ENCODE results near the gene TXNDC11.

DNA sequence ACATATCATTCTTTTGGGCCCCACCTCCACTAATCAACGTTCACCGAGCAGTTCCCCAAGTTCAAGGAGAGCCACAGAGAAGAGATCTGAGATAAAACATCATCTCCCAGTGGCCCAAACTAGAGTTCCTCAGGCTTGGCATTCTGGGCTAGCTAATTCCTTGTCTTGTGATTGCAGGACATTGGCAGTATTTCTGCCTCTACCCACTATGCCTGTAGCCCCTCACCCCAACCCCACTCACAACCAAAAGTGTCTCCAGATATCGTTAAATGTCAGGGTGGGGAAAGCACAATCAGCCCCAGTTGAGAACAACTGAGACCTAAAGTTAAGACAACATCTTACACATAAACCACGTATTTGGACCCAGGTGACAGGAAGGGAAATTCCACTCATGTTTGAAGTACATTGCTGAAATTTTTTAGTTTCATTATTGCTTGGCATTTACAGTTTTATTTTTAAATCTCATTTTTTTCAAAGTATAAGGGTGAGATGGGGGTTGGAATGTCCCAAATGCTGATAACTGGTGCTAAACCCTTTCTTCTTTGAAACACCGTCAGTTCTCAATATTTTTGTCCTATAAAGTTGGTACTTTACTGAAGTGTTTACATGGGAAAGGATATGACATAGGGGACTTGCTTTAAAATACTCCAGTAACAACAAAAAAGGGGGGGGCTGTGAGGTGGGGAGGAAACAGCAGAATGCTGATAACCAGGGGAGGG is 40.8 kb upstream of the TXNDC11 start:
- TF ChIP-seq CTCF (optimal IDR thresholded peaks at IDR 0.05 in 1 of 3, IDR thresholded peaks at IDR 0.05 in 1 of 3, conservative IDR thresholded peaks at IDR 0.05 in 1 of 3; ENCODE audit: extremely low read depth in 1 of 3, insufficient read depth in 2 of 3, low read length in 3 of 3) (no peak), EZH2 (IDR thresholded peaks at IDR 0.05; ENCODE audit: low read length) (no peak)
